ENCODE data around the gene STXBP1. TPM values are rescaled to one million over a fixed set of nuclear protein-coding genes. Genes with fewer than 3 reads are reported as not detected.

STXBP1 gene
- total and polyA plus RNA-seq, 8 donors = 5.2 to 77.7 (median 17.6) TPM

DNA sequence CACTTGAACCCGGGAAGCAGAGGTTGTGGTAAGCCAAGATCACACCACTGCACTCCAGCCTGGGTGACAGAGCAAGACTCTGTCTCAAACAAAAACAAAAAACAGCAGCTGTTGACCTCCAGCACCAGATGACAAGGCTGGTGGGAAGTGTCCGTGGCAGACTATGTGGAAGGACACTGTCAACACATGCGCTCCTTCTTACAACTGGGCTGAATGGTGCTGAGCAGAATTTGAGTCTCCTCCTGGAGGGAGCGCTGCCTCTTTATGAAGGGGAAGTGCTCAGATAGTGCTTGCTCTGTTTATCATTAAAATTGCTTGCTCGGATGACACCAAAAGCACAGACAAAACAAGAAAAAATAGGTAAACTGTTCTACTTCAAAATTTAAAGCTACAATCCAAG, 85.5 kb downstream of the STXBP1 start:
- H3K4me1 ChIP-seq = peaks cover 0 to 25% (median 13%) of the 10 kb centered on the region in 4 donors
- intact Hi-C loops (cut with DNase I; ENCODE audit: low total_unique reads) = no loop called here
- no peak overlapping the region for H3K4me3 ChIP-seq
- DNase-seq = no peak
- H3K9me3 ChIP-seq = no peaks in the 10 kb centered on the region
- 80 to 87% (median 85%) methylated on average over 5 of the region's 5 CpGs for WGBS, 5 donors
- peak overlapping the region in 1 of 5 donors; percentile 8 for H3K27ac ChIP-seq
- no peak for TF ChIP-seq POLR2A (IDR thresholded peaks at IDR 0.05)
- TF ChIP-seq POLR2AphosphoS5 (IDR thresholded peaks at IDR 0.05) = no peak
- TF ChIP-seq CTCF (IDR thresholded peaks at IDR 0.05) = no peak
- TF ChIP-seq EP300 (IDR thresholded peaks at IDR 0.05) = no peak
- H3K27me3 ChIP-seq = no peaks in the 10 kb centered on the region
- H3K36me3 ChIP-seq = peaks cover 0 to 13% (median 4%) of the 10 kb centered on the region in 4 donors

DNA sequence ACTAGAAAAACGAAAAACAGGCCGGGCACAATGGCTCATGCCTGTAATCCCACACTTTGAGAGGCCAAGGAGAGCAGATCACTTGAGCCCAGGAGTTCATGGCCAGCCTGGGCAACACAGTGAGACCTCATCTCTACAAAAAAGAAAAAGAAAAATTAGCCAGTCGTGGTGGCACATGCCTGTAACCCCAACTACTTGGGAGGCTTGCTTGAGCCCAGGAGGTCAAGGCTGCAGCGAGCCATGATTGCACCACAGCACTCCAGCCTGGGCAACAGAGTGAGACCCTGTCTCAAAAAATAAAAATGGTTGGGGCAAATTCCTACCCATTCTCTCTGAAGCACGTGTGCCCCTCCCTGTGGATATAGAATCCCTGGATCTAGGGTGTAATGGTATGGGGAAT, 86.3 kb downstream of the STXBP1 start:
- 90 to 94% (median 93%) methylated on average over 5 of the region's 5 CpGs for WGBS, 5 donors
- peak overlapping the region in 4 of 5 donors; percentile 79 to 91 (median 84) for H3K27ac ChIP-seq
- H3K4me1 ChIP-seq = peaks cover 0 to 25% (median 13%) of the 10 kb centered on the region in 4 donors

DNA sequence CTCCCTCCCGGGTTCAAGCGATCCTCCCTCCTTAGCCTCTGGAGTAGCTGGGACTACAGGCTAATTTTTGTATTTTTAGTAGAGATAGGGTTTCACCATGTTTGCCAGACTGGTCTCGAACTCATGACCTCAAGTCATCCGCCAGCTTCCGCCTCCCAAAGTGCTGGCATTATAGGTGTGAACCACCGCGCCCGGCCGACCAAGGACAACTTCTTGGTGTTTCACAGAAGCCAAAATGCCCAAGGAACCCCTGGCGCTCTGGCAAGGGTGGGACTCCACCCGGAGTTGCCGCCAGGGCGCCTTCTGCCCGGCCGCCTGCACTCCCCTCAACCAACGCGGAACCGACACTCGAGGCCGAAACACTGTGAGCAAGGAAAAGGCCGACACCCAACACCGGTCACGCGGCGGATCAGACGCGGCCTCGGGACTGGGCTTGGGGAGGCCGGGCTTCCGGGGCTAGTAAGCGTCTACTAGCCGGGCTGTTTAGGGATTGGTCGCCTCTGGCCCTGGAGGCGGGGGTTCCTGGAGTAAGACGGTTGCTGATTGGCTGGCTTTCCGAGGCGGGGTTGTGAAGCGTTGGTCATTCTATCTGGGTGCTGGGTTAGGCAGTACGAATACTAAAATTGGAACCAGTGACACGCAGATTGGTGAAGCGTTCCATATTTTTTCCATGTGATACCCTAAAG, 87.1 kb downstream of the STXBP1 start:
- peak; percentile 96 to 98 for DNase-seq
- WGBS, 5 donors = 10 to 23% (median 15%) methylated on average over 32 to 41 of the region's 41 CpGs
- intact Hi-C loops (cut with DNase I; ENCODE audit: low total_unique reads) = no loop called here
- no peaks in the 10 kb centered on the region for H3K27me3 ChIP-seq
- peak overlapping the region; percentile 21 to 36 (median 30) for H3K4me3 ChIP-seq
- H3K4me1 ChIP-seq = peaks cover 0 to 25% (median 13%) of the 10 kb centered on the region in 4 donors
- TF ChIP-seq POLR2AphosphoS5 (IDR thresholded peaks at IDR 0.05) (peak; percentile 77 to 85 (median 79)), POLR2A (IDR thresholded peaks at IDR 0.05) (no peak), CTCF (IDR thresholded peaks at IDR 0.05) (peak in 1 of 7 experiments; percentile 24), EP300 (IDR thresholded peaks at IDR 0.05) (no peak)
- peaks cover 0 to 5% (median 0%) of the 10 kb centered on the region in 4 donors for H3K36me3 ChIP-seq
- peak overlapping the region; percentile 79 to 91 (median 86) for H3K27ac ChIP-seq
- no peaks in the 10 kb centered on the region for H3K9me3 ChIP-seq

More for the DNA sequence above, 86.3 kb downstream of the STXBP1 start:
- no peak for DNase-seq
- Histone ChIP-seq H3K9me3 (no peaks in the 10 kb centered on the region), H3K4me3 (no peak overlapping the region), H3K27me3 (no peaks in the 10 kb centered on the region), H3K36me3 (peaks cover 0 to 9% (median 2%) of the 10 kb centered on the region in 4 donors)
- intact Hi-C loops (cut with DNase I; ENCODE audit: low total_unique reads) = no loop called here
- TF ChIP-seq POLR2AphosphoS5 (IDR thresholded peaks at IDR 0.05) = no peak
- TF ChIP-seq POLR2A (IDR thresholded peaks at IDR 0.05) = no peak
- TF ChIP-seq CTCF (IDR thresholded peaks at IDR 0.05) = no peak
- no peak for TF ChIP-seq EP300 (IDR thresholded peaks at IDR 0.05)

GRCh38 chr9:127700140-127700539, 88.1 kb downstream of the STXBP1 start:
- intact Hi-C loops (cut with DNase I; ENCODE audit: low total_unique reads) = no loop called here
- H3K36me3 ChIP-seq = no peaks in the 10 kb centered on the region
- peak overlapping the region in 4 of 5 donors; percentile 79 to 91 (median 84) for H3K27ac ChIP-seq
- no peak for TF ChIP-seq EP300 (IDR thresholded peaks at IDR 0.05)
- no peak for TF ChIP-seq CTCF (IDR thresholded peaks at IDR 0.05)
- TF ChIP-seq POLR2AphosphoS5 (IDR thresholded peaks at IDR 0.05) = no peak
- TF ChIP-seq POLR2A (IDR thresholded peaks at IDR 0.05) = no peak
- peaks cover 0 to 25% (median 13%) of the 10 kb centered on the region in 4 donors for H3K4me1 ChIP-seq
- peaks cover 0 to 2% (median 0%) of the 10 kb centered on the region in 3 donors for H3K27me3 ChIP-seq
- 90 to 100% (median 96%) methylated on average over 2 of the region's 2 CpGs for whole genome bisulfite sequencing, 5 donors
- H3K9me3 ChIP-seq = no peaks in the 10 kb centered on the region
- H3K4me3 ChIP-seq = no peak overlapping the region
- DNase-seq = no peak

Data from stomach (tissue), 9 donors.